ENCODE data around the gene INTS6.

Gene INTS6

DNA sequence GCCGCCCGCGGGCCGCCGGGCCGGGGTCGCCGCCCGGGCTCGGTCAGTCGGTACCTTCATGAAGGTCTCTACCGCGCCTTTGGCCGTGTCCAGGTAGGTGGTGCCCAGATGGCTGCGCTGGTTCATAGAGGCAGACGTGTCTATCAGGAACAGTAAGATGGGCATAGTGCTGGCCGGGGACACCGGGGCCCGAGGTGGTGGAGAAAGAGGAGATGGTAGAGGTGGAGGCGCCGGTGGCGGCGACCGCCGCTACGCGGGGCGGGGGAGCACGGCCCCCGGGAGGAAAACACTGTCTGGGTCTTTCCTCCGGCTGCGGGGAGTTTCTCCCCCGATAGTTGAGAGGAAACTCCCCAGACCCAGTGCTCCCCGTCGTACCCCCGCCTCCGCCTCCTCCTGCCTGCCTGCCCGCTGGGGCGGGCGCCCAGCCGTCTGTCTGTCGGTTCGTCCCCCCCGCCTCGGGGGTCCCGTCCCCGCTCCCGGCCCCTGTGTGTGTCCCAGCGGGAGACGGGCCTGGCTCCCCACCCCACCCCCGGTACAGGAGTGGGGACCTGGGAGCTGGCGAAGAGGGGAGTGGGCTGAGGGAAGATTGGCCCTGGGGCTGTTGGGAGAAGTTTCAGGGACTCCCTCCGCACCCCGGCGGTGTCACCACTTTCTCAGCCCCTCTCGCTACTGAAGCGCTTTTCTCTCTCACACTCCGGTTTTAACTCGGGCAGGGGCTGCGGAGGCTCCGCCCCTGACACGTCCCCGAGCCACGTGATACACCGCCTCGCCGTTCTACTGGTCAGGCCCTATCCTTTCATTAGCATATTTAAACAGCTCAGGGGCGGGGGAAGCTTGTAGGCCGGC, at the start of gene INTS6:
INTS6 (minus strand) TSS at position 676 of the 846 bp plus-strand sequence; CDS start at position 165, 511 bp downstream.
- peak; percentile 98 for DNase-seq

DNA sequence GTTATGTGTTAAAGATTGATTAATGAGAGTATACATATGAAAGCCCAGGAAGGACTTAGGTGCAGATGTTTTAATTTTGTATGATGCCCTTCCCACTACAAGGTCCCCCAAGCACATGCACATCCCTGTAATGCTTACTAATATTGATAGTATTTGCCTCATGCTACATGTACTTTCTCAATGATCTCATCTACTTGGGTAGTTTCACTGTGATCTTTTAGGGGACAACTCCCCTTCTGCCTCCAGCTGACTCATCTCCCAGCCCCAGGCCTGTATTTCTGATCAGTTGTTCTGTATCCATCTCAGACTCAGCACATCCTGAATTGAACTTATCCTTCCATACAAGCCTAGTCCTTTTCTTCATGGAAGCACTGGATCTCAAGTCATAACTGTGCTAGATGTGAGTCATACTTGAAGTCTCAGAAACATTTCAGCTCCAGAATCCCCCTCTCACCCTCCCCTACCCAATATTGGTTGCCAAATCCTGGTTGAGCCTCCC, 49.4 kb upstream of the INTS6 start:
- DNase-seq = peak; percentile 24

DNA sequence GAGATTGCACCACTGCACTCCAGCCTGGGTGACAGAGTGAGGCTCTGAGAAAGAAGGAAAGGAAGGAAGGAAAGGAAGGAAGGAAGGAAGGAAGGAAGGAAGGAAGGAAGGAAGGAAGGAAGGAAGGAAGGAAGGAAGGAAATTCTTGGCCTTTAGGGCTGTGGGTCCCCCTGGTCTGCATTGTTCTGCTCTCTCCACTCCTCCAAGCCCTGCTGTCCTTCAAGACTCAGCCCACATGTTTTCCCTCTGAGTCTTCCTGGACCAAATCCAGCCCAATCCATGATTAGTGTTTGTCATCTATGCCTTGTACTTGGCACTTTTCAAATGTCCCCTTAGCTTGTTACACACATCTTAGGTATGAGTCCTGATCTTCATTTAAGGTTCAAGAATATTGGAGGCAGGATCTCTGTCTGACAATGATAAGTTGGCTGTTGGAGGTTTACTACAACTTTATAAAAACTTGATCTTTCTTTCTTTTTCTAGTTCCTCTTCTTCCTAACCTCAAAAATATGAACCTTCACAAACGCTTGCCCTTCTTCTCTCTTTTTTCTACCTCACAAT, 48.8 kb upstream of the INTS6 start:
- no peak for DNase-seq

GRCh38 chr13:51501096-51501495, 48.3 kb upstream of the INTS6 start:
- no peak for DNase-seq

GRCh38 chr13:51500687-51501086, 47.9 kb upstream of the INTS6 start:
- DNase-seq = no peak

DNA sequence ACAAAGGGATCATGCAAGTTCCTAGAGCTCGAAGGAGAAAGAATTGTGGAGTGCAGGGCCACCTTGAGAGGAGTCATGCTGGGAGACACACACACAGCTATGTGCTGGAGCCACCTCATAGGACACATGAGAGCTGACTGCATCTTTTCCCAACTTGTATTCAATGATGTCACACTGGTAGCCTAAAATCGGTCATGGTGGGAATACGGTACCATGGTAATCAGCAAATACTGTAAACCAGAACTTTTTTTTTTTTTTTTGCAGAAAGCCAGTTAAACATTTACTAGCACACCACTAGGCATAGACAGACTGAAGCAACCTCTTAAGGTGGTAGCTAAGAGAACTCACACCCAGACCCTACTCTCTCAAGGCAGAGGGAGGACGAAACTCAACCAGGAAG, 47.0 kb upstream of the INTS6 start:
- DNase-seq = no peak

DNA sequence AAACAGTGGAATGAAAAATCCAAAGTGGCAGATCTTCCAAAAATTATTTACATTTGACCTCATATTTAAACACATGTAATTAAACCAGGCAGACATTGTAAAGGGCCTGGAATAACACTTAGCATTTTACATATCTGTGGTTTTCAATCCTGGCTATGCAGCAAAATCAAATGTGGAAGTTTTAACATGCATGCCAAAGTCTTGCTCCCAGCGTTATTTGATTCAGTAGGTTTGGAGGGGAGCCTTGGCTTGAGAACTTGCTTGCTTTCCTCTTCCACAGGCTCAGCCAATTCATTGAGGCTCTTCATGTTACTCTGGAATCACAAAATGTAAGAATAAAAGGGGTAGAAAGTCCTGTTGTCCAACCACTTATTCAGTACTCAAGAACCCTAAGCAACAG, 42.5 kb upstream of the INTS6 start:
- no peak for DNase-seq

DNA sequence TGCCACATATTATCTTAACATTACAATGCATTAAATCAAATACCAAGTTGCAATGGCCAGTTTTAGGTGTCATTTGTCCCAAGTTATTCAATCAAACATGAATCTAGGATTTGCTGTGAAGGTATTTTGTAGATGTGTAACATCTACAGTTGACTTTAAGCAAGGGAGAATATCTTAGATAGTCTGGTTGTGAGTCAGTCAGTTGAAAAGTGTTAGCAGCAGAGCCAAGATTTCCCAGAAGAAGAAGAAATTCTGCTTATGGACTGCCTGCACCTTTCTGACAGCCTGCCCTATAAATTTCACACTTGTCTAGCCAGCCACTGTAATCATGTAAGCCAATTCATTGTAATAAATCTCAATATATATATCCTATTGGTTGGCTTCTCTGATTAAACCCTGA, 41.3 kb upstream of the INTS6 start:
- DNase-seq = no peak

DNA sequence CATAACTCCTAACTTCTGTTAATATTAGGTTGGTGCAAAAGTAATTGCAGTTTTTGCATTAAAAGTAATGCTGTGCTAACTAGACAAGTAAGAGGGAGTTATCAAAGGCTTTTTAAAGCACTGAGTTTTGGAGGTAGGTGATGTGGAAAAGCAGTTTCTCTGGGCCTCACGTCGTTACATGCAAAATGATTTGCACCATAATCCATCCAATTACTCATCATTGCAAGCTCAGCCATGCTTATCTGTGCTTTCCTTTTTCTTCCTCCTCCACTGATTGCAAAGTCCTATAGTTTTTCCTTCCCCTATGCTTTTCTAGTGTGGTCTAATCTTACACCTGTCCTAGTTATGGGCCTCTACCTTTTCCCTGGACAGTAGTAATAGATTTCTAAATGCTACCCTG, 35.4 kb upstream of the INTS6 start:
- DNase-seq = no peak

DNA sequence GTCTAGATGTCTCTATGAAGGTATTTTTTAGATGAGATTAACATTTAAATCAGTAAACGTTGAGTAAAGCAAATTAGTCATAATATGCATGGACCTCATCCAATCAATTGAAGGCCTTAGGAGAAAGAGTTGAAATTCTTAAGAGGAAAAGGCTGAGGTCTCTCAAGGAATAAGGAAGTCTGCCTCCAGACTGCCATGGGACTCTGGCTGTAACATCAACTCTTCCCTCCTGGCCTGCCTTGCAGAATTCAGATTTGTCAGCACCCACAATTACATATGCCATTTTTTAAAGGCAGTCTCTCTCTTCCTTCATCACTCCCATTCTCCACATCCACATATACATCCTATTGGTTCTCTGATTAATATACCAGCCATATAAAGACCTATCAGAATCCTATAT, 28.8 kb upstream of the INTS6 start:
- DNase-seq = no peak

- DNase-seq = no peak
Observed at GRCh38 chr13:51479199-51479523, 26.3 kb upstream of the INTS6 start.

GRCh38 chr13:51478418-51479198, 25.8 kb upstream of the INTS6 start:
- no peak for DNase-seq

DNA sequence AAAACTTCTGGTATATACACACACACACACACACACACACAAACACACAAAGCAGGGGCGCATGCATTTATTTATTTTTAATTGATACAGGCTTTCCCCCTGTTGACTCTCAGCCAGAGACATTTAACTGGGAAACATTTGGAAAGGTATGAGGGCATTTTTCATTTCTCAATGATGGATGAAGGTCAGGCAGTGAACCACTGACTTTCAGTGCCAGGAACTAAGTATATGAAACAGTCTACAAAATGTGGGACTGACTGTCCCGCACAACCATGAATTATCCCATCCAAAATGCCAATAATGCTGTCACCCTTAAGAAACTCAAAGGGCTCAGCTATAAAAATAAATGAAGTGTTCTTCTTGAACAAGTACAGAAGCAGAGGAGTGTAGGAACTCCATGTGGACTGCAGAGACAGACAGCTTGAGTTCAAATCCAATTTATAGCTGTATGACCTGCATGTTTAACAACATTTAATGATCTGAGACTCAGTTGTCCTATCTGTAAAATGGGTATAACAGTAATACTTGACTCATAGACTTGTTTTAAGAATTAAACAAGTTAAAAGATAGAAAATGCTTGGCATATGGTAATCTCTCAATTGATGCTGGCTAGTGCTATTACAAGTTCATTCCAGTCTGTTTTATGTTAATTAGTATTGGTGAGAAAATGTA, 25.0 kb upstream of the INTS6 start:
- DNase-seq = no peak

DNA sequence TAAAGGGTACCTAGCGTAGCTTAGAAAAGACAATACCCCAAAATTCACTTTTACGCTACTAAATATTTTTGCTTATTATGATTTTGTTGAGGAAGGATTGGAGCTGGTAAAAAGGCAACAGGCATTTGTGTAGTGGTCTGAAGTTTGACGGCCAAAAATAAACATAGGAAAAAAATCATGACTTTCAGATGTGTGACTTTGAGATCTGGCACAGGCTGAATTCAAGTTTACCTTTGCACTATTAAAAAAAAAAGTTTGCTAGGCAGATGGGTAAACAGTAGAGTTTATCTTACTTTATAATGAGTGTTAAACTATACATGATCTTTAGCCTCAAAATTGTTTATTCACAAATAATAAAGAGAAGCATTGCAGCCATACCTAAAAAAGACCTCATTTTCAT, 24.3 kb upstream of the INTS6 start:
- DNase-seq = no peak

GRCh38 chr13:51475727-51476501, 23.1 kb upstream of the INTS6 start:
- no peak for DNase-seq

GRCh38 chr13:51469790-51470189, 17.0 kb upstream of the INTS6 start:
- DNase-seq = no peak

- no peak for DNase-seq
Observed at GRCh38 chr13:51467730-51468129, 14.9 kb upstream of the INTS6 start.

GRCh38 chr13:51465124-51465523, 12.3 kb upstream of the INTS6 start:
- no peak for DNase-seq

DNA sequence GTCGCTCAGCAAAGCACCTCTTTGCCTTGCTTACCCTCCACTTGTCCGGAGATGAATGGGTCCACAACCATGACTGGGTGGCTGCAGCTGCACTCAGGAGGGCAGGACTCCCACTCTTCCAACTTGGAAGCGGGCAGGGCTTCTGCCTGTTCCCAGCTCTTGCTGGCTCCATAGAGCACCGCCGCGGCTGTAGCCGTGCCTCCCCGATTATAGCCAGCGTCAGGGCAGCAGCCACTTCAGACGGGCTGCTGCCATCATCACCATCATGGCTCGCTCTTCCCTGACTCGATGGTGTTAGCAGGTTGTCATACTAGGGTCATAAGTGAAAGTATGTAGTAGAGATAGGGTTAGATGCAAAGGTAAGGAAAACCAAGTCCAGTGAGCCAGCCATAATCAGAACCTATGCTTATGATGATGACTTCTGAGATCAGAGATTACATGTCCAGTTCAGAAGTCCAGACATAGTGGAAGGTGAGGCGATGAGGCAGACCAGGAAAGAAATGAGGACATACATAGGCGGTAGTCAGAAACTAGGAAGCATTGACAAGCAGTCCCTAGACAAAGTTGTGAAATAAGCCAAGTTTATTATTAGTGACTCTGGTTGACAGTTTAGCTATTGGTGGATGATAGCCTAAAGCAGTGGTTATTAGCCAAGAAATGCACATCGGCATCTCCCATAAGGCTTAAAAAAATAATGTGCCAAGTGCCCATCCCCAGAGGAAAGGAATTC, 4.4 kb upstream of the INTS6 start:
- no peak for DNase-seq

DNA sequence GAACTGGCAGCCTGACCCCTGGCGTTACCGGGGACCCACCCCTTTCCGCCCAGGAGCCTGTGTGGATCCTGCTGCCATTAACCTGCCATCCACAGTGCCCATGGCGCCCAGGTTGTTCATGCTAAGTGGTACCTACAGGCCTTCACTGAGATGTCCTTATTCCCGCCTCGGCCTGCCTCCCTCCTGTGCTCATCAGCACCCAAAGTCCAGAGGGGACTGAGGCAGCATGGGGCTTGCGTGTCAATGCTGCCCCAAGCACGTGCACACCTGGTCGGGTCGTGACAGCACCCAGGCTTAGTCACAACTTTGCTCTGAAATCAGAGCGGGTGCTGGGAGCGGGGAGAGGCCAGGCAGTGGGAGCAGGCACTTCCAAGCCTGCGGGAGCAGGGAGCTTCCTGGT, 3.7 kb upstream of the INTS6 start:
- DNase-seq = no peak

GRCh38 chr13:51455532-51455931, 2.7 kb upstream of the INTS6 start:
- DNase-seq = no peak

Measured in activated naive CD4-positive, alpha-beta T cell treated with Interleukin-2 at 50 U/mL for 16 hours (primary cell).